KG1 (cell line): ENCODE results near the gene IGFALS.

Source experiments
- DNase-seq: peaks from one replicate; lab custom pipeline; 2025; lab: John Stamatoyannopoulos, UW

The IGFALS gene

DNA sequence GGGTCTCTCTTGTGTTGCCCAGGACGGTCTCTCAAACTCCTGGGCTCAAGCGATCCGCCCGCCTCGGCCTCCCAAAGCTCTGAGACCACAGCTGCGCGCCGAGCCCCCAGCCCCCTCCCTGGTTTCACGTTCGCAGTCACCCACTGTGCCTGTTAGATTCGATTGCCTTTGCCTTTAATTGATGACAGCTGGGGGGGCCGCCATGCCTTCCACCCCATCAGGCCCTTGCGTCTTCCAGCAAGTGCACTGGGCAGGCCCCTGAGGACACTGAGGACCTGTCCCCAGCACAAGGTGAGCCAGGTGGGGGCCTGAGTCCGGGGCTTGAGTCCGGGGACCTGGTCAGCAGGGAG lies 3.3 kb downstream of the IGFALS start:
- no peak for DNase-seq

DNA sequence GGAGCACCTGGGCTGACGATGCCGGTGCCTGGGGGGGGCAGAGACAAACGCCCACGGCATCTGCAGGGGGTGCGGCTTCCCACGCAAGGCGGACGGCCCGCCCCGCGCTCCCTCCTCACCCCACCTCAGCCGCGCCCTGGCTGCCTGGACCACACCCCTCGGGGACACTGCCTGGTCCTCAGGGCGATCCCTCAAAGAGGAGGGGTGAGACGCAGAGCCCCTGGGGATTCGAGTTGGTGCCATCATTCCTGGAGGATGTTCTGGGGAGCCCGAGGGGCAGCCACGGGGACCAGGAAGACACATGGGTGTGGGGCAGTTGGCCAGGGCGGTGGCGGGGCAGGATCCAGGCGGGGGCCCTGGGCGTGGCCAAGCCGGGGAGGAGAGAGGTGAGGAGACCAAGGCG lies 3.9 kb downstream of the IGFALS start:
- no peak for DNase-seq

DNA sequence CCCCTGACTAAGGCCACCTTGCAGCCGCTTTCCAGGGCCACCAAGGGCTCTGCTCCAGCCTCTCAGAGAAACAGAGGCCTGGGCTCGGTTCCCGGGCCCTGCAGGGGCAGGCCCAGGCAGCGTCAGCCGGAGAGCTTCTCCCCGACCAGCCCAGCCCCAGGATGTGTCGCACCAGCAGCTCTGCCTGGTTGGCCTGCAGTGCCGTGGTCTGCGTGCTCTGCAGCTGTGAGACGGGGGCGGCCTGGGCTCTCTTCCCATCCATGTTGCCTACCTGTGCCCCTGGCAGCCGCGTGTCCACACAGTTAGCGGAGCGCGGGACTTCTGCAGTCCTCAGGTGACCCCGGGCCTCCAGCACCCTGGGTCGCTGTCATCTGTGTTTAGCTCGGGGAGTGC lies 4.8 kb downstream of the IGFALS start:
- no peak for DNase-seq

DNA sequence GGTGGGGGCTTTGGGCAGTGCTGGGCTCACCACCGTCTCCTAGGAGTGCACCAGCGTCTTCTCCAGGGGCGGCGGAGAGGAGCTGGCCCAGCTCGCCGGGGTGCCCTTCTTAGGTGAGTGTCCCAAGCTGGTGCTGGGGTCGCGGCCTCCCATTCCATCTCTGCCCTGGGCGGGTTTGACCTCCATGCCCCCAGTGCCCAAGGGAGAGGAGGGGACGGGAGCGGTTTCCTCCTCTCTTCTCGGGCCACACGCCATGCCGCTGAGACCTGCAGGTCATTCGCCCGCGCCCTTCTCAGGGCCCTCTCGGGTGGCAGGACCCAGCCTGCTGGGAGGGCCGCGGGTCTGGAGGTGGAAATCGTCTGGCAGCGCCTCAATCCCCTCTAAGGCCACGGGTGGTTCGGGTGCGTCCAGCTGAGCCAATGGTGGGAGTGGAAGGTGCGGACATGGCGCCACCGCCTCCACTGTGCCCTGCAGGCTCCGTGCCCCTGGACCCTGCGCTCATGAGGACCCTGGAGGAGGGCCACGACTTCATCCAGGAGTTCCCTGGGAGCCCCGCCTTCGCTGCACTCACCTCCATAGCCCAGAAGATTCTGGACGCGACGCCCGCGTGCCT lies 5.3 kb downstream of the IGFALS start:
- no peak for DNase-seq

DNA sequence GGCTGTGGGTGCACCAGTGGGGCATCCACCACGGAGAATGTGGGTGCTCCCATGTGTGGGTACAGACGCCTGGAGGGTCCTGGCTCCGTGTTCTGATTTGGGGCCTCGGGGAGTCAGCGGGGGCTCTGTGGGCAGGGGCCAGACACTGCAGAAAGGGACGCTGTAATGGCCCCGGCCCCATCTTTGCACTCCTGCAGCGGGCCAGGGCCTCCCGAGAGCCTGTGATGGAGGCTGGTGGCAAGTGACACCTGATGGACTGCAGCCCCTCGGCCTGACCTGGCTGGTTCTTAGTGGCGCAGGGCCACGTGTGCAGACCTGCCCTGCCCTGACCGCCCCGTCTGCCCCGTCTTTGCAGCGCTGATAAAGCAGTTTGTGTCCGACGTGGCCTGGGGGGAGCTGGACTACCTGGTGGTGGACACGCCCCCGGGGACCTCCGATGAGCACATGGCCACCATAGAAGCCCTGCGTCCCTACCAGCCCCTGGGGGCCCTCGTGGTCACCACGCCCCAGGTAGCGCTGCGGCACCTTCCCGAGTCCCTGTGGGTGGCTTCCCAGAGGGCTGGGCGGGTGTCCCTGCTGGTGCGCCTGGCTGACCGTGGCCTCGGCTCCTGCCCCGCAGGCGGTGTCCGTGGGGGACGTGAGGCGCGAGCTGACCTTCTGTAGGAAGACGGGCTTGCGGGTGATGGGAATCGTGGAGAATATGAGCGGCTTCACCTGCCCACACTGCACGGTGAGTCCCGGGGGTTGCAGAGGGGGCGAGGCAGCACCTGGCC lies 6.0 kb downstream of the IGFALS start:
- no peak for DNase-seq

DNA sequence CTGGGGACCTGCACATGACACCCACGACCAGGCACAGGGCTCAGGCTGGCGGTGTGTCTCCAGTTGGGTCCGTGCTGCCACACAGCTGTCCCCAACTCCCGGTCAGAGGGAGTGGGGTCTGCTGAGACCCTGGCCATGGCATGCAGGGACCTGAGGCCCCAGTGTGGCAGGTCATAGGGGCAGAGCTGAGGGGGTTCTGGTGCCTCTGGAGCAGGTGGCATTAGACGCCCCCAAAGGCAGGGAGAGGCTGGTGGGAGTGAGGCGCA lies 6.5 kb downstream of the IGFALS start:
- DNase-seq, result no peak

DNA sequence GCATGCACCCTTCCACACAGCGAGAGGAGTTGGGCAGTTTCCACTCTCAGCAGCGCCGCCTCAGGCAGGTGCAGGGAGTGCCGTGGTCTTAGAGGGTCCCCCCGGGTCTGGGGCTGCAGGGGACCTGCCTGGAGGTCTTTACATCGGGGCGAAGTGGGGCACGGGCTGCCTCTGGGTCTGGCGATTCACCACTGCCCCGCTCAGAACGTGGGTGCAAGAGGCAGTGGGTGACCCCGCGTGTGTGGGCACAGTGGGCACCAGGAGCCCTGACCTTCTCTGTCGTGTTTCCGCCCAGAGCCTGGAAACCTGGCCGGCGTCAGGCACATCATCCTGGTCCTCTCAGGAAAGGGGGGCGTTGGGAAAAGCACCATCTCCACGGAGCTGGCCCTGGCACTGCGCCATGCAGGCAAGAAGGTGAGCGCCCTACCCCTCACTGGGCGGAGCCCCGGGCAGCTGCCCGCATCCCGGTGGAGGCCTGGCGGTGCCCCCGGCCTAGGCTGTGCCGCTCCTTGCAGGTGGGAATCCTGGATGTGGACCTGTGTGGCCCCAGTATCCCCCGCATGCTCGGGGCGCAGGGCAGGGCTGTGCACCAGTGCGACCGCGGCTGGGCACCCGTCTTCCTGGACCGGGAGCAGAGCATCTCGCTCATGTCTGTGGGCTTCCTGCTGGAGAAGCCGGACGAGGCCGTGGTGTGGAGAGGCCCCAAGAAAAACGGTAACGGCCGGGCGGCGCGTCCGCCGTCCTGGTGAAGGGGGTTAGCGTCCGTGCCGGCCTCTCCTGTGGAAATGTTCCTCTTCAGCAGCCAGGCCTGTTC lies 7.1 kb downstream of the IGFALS start:
- no peak for DNase-seq

DNA sequence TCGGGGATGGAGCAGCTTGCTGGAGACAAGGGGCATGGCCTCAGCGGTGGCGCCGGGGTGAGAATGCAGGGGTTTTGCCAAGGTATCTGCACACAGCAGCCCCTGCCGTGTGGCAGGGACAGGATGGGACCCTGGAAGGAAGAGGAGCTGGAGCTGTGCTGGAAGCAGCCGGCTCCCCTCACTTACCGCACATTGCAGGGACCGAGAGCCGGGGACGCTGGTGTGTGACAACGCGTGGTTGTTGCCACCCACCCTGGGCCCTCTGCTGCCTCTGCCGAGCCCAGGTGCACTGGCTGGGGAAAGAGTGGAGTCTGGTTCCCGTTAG lies 7.7 kb downstream of the IGFALS start:
- no peak for DNase-seq

DNA sequence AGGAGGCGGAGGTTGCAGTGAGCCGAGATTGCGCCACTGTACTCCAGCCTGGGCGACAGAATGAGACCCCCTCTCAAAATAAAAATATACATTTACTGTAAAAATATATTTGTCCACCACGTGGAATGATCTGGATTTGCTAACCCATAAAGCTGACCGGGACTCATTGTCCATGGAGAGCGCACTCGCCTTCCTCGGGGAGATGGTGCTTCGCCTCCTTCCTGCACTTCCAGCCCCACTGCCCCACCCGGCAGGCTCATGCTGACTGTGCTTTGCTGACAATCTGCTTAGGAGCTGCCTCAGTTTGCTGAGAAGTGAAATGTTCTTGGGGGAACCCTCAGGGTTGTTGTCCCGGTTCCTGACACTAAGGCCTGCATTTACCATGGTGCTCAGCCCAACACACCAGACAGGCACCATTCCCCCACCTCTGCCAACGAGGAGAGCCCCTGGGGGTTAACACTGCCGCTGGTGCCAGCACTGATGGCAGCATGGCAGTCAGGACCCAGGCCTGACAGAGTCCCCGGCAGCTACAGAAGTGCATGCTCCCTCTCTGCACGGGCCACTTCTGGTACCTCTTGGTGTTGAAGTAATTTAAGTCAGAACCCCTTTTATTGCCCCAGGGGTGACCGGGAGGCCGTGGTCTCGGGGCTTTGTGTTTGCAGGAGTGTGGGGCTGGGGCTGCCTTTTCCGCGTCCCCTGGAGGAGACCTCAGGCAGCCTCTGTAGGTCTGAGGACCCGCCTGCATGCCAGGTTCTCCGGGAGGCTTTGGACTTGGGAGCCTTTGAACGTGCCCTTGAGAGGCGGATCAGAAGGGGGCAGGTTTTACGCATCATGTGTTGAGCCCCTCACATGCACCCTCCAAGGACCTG lies 8.3 kb downstream of the IGFALS start:
- no peak for DNase-seq

DNA sequence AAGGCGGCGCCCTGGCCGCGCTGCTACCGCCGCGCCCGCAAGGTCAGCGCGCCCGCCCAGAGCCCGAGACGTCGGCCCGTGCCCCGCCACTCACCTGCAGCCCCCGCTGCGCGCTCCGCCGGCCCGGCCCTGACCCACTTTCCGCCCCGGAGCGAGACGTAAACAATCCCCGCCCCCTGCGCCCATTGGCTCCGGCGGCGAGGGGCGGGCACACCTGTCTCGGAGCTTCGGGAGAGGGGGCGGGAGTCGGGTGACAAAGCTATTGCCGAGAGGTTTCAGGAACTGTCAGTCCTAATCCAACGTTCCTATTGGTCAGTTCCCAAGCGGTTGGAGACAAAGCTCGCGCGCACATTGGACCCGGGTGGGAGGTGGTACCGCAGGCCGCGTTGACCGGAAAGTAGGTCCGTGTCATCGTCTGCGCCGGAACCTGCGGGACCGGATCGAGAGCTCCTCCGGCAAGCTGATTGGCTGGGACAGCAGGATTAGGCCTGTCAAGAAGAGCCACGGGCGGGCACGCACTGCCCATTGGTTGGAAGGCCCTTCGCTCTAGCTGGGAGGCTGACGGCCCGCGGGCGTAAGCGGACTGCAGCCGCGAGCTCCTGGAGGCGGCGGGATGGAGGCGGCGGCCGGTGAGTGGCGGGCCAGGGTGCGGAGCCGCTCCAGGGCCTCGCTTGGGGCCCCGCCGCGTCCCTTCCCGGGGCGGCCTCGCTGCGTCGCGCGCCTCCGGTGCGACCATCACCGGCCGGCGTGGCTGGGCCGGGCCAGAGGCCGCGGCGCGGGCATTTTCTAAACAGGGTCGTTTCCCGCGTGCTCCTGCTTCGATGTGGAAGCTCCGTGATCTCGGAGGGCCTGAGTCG lies 10.9 kb downstream of the IGFALS start, which contains the start of the genes NUBP2 and SPSB3:
TSS of gene NUBP2 (plus strand) at position 553 of the 857 bp plus-strand sequence. CDS start at position 614, 61 bp downstream.
TSS of gene SPSB3 (minus strand) at position 164 of the 857 bp plus-strand sequence. CDS start 1,088 bp downstream, outside the sequence.
- DNase-seq, result peak; percentile 99

DNA sequence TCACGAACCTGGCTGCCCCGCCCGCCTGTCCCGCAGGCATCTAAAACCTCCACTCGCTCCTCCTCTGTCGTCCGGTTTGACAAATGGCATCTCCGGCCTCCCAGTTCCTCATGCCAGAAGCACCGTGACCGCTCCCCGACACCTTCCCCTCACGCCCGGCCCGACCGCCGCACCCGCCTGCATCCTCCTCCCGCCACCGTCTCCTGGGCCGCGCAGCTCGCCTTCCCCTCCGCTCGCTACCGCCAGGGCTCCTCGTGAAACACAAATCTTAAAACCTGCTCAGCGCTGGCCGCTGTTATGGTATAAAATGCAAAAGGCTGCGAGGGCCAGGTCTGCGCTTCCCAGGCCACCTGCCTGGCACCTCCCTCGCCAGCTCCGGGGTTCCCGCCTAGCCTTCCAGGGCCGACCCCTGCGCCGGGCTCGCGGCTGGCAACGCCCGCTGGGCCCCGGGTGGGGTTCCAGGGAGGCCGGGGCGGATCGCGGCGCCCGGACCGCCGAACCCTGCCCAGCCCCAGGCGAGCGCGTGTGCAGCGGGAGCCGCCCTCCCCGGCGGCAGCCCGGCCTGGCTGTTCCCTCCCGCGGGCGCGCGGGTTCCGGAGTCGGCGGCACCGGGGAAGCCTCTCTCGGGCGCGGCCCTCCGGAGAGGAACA lies 11.6 kb downstream of the IGFALS start:
- no peak for DNase-seq

DNA sequence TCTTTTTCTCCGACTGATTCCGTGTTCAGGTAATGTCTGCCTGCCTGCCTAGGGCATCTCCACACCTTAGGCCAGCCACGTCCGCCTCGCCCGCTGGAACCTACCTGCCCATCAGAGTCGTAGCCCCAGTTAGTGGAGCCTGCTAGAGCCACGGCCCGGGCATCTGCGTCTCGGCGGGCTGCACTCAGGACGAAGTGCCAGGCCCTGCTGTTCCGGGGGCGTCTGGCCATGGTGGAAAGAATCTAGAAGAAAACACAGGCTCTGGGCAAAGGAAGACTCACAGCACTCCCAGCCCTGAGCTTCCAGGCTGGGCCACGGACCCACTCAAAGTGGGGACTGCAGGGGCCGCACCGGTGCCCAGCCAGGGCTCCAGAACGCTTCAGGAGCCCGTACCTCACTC lies 12.3 kb downstream of the IGFALS start:
- no peak for DNase-seq

DNA sequence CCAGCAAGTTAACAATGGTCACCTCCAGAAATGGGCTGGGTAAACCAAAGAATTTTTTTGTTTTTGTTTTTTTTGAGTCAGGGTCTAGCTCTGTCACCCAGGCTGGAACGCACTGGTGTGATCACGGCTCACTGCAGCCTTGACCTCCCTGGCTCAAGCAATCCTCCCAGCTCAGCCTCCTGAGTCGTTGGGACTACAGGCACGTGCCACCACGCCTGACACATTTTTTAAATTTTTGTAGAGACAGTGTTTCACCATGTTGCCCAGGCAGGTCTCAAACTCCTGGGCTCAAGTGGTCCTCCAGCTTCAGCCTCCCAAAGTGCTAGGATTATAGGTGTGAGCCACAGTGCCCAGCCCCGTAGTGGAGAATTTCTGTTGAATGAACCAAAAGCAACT lies 12.8 kb downstream of the IGFALS start:
- no peak for DNase-seq

DNA sequence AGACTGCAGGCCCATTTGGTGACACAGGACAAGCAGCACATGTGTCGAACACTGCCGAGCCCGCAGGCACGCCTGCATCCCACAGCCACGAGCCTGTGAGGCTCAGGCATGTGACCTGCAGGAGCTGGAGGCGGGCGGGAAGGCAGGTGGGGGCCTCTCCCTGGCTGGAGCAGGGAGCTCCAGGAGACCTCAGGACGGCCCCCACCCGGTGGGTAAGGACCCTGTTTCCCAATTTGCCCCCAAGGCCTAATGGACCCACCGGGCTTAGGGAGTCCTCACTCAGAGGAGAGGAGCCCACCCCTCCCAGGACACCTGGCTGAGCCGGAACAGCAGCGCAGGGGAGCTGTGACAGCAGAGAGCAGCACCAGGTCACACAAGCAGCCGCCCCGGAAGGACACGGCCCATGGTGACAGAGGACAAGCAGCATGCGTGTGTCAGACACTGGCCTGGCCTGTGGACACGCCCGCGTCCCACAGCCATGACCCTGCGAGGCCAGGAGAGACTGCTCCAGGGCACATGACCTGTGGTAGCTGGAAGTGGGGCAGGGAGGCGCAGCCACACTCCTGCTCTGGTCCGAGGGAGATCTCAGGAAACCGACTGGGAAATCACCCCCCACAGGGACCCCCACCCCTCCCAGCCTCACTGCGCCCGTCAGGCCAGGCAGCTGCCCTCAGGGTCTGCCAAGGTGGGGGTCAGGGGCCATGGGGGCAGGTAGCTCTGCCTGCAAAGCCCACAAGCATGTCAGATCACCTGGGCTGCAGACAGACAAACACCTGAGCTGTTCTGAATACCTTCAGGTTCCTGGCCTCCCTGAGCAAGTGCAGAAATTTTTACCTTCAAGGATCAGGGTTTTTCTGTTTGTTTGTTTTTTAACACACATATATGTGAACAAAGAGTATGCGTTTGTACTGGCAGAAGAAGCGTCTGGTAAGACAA lies 13.5 kb downstream of the IGFALS start:
- DNase-seq, result no peak

DNA sequence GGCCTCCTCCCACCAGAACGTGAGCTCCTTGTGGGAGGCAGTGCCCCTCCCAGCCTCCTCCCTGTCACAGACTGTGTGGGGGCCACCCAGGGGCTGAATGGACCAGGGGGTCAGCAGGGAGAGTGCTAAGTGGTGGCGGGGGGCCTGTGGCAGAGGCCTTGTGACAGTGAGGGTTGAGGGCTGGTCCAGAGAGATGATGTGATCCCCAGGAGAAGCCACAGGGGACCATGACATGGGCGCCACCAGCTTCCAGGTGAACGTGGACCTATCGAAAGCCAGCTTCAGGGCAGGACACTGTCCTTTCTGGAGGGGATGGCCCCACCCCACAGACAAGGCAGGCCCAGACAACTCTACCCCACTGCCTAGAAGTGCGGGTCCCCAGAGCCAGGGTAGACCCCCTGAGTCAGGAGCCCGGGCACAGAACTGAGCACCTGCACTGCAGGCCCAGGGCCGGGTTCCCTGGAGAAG lies 14.2 kb downstream of the IGFALS start:
- DNase-seq, result no peak

DNA sequence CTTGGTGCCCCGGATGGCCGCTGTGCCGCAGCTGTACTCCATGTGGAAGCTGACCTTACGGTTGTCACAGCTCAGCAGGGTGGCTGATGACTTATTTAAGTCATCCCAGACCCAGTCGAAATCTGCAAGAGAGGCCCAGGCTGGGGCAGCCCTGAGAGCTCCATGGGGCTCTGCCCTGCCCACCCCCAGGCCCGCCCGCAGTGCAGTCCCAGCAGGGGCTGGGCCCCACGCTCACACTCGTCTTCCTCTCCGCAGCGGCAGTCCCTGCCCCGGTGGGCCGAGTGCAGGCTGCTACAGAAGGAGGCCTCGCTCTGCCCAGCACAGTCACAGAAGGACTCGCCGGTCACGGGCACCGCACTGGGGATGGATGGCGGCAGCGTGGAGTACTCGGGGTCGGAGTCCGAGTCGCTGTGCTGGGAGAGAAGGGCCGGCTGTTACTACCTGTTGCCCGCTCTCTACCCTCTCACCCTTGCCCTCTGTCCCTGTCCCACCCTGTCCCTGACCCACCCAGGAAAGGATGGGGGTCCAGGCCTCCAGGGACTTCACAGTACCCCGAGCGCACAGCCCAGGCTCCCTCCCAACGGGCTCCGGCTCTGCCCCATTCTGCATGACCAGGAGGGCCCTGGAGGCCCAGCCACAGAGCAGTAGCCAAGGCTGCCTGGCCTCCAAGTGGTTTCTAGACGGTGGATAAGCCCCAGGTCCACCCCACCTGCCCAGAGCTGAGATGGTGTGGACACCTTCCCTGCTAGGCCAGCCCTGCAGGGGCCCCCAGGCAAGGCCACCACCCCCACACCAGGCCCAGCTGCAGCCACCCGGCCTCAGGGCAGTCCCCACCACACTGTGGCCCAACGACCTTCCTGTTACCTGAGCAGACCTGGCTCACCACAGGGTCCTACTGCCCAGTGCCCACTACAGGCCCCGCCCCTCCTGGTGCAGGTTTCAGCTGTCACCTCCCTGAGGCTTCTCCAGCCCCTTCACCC lies 15.0 kb downstream of the IGFALS start:
- DNase-seq, result no peak

DNA sequence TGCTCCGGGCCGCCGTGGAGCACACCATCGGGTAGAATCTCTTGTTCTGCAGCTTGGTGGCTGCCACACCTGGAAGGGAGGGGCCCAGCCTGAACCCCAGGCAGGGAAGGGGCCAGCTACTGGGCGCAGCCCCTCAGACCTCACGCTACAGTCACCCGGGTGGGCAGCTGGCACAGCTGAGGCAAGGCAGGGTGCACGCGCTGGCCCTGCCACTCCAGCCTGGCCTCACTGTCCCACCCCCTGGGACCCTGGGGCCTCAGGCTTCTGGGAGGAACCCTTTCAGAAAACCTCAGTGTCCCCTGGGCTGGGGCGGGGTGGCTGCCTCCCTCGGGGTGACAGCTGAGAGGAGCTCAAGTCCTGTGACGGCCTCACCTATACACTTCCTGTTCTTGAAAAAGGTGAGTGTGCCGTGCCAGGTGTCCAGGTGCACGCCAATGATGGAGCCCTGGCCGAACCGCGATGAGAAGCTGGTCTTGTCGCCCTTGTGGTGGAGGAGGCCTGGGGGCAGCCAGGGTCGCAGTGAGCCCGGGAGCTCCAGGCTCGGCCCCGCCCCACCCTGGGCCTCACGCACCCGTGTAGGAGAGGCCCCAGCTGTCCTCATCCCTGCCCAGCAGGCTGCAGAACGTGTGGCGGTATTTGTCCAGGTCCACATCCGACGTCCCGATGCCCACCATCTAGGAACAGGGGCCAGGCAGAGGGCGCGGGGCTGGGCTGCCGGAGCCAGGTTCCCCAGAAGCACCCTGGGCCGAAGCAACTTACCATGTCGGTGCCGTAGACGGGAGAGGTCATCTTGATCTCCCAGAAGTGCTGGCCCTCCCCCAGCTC lies 15.9 kb downstream of the IGFALS start:
- DNase-seq, result no peak

DNA sequence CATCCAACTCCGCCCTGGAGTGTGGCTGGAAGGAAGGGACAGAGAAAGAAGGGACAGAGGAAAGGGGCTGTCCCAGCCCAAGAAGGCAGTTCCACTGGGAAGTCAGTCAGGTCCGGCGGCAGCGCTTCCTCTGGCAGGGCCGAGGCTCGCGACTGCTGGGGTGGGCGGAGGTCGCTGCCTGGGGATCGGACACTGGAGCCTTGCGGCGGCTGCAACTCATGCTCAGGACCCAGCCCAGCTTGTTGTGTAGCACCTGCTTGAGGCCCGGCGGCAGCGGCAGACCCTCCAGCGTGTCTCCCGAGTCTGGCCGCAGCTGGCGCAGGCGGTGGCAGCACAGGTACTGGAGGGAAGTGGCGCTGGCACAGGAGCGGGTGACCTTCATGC lies 16.5 kb downstream of the IGFALS start:
- no peak for DNase-seq
